Activated CD4-positive, alpha-beta T cell treated with anti-CD3 and anti-CD28 coated beads for 24 hours (primary cell): ENCODE data around the gene ZP3.
"Not testable (repeated sequence)": the region's sequence is repeated elsewhere in the genome, so short reads cannot be mapped to it uniquely, and the experiment has no call there.

Experiments used
- DNase-seq, 2 donors: peaks; one replicate each; pipeline ENCODE4 v3.0.0-alpha.2; 2020; ENCODE audit warnings: low read depth in 2 of 2

Gene ZP3

DNA sequence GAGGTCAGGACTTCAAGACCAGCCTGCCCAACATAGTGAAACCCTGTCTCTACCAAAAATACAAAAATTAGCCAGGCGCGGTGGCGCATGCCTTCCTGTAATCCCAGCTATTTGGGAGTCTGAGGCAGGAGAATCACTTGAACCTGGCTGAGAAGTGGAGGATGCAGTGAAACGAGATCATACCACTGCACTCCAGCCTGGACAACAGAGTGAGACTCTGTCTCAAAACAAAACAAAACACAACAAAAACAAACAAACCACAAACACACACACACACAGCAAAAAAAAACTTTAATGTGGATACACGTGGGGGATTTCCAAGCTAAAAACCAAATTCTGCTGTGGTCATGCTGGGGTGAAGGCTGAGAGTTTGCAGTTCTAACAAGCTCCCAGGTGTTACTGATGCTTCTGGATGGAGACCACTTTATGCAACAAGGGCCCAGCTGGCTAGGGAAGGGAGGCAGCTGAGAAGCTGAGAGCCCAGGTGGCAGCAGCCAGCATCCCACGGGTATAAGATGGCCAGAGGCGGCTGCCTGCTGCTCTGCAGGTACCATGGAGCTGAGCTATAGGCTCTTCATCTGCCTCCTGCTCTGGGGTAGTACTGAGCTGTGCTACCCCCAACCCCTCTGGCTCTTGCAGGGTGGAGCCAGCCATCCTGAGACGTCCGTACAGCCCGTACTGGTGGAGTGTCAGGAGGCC is at the start of gene ZP3:
TSS of gene ZP3 (plus strand) at position 538 of the 699 bp plus-strand sequence. CDS start at position 553, 15 bp downstream.
- no peak for DNase-seq

DNA sequence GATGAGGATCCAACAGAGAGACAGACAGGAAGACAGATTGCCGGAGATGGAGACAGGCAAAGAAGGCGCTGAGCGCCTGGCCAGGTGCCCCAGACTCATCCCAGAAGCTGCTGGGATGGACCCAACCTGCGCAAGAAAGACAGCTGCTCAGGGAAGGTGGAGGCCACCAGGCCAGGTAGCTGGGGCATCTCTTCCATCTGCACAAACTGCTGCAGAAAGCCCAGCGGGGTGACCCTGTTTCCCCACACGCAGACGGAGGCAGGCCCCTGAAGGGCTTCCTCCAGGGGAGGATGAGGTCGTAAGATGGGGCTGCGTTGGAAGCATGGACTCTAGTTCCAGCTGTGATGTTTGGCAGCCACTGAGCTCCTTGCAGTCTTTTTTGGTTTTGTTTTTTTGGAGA is 49.5 kb upstream of the ZP3 start:
- no peak for DNase-seq

DNA sequence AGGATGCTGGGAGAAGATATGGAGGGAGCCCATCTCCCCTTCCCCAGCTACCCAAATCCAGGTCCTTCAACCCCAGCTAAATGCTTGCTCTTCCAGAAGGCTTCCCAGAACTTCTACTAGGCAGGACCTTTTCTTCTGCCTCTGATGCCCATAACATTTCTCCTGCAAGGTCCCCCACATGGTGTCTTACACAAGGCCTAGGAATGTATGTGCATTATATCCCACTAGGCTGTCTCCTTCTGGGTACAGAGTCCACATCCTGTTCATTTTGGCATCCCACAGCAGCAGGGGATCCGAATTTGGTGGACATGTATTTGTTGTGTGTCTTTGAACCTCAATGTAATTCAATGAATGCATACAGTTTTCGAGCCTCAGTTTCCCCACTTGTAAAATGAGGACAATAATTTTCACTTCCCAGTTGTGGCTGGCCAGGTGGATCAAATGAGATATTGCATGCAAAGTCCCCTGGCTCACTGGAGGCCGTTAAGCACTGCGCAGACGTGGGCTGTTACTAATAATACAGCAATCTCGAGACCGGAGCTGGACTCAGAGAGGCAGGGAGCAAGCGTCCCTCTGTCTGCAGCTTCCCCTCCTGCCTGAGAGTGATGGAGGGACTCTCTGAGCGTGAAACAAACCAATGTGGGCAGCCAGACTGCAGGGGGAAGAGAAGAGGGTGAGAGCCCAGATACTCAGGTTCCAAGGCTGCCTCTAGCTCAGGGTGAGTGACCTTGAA is 47.4 kb upstream of the ZP3 start:
- DNase-seq = no peak

DNA sequence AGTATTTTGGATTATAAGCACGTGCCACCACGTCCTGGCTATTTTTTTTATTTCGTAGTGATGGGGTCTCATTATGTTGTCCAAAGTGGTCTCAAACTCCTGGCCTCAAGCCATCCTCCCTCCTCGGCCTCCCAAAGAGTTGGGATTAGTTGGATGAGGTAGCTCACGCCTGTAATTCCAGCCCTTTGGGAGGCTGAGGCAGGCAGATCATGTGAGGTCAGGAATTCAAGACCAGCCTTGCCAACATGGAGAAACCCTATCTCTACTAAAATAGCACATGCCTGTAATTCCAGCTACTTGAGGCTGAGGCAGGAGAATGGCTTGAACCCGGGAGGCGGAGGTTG is 44.2 kb upstream of the ZP3 start:
- DNase-seq = no peak

DNA sequence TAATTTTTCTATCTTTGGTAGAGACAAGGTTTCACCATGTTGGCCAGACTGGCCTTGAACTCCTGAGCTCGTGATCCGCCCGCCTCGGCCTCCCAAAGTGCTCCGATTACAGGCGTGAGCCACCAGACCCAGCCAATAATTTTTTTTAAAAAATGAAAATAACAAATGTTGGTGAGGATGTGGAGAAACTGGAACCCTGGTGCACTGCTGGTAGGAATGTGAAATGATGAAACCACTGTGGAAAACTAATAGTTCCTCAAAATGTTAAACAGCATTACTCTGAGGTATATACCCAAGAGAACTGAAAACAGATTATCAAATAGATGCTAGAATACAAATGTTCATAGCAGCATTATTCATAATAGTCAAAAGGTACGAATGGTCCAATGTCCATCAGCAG is 42.9 kb upstream of the ZP3 start:
- DNase-seq = no peak

DNA sequence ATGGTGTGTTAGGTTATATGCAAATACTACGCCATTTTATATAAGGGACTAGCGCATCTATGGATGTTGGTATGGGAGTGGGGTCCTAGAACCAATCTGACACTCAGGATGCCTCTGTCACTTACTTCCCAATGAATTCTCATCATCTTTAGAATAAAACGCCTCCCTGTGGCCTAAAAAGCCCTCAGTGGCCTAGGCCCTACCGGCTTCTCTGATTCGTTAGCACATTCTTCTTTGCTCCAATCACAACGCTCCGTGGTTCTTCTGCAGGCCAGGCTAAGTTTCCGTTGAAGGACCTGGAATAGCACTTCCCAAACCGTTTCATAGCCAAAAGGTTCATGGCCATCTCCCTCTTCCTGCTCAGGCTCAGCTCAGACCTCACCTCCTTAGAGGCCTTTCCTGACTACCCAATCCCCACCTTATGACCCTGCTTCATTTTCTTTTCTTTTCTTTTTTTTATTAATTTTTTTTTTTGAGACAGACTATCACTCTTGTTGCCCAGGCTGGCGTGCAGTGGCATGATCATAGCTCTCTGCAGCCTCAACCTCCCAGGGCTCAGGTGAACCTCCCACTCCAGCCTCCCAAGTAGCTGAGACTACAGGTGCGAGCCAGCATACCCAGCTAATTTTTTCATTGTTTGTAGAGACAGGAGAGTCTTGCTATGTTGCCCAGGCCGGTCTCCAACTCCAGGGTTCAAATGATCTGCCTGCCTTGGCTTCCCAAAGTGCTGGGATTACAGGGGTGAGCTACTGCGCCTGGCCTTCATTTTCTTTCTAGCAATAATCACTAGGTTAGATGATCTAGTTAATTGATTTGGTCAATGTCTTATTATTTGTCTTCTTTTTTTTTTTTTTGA is 41.4 kb upstream of the ZP3 start:
- no peak for DNase-seq

DNA sequence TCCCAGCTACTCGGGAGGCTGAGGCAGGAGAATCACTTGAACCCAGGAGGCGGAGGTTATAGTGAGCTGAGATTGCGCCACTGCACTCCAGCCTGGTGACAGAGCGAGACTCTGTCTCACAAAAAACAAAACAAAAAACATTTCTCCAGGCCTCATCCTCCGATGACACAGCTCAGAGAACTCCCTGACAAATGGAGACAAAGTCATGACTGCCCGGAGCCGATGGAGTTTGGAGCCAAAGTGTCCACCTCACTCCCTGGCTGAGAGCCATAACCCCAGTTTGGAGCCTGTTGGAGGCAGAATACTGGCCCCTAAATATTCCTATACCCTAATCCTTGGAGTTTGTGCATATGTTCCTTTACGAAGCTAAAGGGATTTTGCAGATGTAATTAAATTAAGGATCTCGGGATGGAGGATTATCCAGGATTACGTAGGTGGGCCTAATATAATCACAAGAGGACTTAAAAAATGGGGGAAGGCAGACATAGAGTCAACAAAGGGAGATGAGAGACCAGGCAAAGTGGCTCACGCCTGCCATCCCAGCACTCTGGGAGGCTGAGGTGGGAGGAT is 38.0 kb upstream of the ZP3 start:
- no peak for DNase-seq

DNA sequence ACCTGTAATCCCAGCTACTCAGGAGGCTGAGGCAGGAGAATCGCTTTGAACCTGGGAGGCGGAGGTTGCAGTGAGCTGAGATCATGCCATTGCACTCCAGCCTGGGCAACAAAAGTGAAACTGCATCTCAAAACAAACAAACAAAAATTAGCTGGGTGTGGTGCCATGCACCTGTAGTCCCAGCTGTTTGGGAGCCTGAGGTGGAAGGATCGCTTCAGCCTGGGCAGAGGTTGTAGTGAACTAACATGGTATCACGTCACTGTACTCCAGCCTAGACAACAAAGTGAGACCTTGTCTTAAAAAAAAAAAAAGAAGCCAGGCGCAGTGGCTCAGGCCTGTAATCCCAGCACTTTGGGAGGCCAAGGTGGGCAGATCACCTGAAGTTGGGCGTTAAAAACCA is 37.0 kb upstream of the ZP3 start:
- not testable (repeated sequence) for DNase-seq

DNA sequence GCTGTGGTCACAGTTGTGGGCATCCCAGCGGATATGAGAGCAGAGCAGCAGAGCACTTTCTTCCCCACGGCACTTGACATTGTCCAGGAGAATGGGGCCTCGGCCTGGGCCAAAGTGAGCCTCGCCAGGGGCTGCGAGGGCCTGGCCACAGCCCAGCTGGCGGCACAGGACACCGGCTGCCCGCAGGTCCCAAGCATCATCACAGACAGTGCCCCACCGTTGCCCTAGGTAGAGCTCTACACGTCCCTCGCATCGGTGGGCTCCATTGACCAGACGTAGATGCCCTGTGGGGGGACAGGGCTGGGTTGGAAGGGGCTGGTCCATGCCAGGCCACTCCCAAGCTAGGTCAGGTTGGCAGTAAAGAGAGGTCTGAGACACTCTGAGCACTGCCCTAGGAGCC is 34.7 kb upstream of the ZP3 start:
- DNase-seq = no peak

DNA sequence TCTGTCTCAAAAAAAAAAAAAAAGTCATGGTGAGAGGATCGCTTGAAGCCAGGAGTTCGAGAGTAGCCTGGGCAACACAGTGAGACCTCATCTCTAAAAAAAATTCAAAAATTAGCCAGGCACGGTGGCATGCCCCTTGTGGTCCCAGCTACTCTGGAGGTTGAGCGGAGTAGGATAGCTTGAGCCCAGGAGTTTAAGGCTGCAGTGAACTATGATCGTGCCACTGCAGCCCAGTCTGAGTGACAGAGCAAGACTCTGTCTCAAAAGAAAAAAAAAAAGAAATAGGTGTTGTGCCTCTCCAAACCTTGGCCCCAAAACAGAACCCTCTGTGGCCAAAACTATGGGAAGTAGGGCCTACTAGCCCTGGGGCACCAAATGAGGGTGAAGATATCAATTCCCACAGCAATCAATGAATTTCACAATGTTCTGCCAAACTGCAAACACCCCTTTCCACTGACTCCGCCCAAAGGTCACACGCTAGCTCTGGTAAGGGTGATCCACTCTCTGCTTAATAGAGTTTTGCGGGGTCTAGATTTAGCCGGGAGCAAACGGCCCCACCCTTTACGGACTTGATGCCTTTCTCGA is 32.1 kb upstream of the ZP3 start:
- DNase-seq = no peak

DNA sequence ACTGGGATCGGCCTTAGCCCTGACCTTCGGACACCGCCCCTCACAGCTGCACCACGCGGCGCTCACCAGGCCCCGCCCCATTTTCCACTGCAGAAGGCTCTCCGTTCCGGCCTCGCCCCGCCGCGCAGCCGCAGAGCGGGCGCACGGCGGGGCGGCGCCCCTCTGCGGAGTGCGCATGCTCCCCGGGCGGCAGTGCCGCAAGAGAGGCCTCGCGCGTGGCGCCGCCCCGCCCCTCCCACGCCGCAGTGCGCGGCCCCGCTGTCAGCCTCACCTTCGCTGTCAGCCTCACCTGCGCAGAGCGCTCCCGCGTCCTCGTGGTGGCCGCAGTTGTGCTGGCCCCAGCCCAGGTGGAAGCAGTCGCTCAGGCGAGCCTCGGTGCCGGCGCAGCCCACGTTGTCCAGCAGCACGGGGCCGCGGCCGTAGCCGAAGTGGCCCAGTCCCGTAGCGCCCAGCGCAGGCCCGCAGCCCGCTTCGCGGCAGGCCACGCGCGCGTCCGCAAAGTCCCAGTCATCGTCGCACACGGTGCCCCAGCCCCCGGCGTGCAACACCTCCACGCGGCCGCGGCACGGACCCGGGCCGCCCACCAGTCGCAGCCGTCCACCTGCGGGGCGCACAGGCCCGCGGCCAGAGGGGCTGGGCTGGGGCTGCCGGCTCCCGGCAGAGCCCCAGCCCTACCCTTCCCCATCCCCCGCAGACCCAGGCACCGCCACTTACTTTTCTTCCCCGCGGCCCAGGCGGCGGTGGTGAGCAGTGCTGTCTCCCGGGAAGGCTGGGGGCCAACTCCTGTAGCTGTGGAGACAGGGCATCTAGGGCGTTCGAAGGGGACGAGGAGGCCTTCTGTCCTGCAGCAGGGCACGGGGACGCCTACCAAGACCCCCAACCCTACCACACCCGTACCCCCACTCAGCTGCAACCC is 31.4 kb upstream of the ZP3 start:
- DNase-seq = peak; percentile 87 to 88

DNA sequence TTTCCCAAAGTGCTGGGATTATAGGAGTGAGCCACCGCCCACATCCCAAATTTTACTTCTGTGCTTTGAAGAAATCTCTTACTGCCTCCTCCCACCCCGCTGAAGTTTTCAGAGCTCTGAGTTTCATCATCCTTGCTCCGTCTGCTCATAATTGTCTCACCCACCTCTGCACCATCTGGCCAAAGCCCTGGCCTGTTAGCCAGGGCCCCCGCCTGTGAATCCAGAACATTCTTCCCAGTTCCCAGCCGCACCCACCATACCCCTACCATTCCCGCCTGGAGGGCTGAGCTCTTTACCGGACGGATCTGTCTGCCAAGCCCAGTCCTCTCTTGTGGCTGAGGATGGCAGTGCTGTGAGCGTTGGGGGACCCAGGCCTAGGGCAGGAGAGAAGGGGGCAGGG is 29.8 kb upstream of the ZP3 start:
- DNase-seq = no peak

DNA sequence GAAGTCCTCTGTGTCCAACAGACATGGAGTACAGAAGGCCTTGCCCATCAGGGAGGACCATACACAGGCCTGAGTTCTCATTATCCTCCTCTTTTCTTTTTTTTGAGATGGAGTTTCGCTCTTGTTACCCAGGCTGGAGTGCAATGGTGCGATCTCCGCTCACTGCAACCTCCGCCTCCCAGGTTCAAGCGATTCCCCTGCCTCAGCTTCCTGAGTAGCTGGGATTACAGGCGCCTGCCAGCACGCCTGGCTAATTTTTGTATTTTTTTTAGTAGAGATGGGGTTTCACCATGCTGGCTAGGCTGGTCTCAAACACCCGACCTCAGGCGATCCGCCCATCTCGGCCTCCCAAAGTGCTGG is 29.2 kb upstream of the ZP3 start:
- not testable (repeated sequence) for DNase-seq

DNA sequence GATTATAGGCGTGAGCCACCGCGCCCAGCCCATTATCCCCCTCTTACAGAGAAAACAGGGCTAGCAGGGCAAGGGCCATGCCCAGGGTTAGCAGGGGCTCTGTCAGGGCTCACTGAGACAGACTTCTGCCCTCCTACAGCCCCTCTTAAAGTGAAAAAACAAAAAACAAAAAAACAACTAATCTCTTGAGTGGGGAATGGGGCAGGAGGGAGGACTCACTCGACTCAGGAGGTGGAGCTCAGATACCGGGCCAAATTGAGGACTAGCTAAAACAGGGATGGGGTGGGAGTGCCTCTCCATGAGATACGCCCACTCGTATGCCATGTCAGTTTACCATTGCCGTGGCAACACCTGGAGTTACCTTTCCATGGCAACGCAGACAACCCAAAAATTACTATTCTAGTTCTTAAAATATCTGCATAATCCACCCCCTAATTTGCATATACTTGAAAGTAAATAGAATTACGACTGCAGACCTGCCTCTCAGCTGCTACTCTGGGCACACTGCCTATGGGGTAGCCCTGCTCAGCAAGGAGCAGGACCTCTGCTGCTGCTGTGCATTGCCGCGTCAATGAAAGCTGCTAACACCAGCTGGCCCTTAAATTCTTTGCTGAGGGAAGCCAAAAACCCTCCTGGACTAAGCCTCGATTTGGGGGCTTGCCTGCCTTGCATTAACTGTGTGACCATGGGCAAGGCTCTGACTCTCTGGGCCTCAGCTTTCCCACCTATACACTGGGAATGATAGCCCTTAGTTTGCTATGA is 28.6 kb upstream of the ZP3 start:
- DNase-seq = no peak

DNA sequence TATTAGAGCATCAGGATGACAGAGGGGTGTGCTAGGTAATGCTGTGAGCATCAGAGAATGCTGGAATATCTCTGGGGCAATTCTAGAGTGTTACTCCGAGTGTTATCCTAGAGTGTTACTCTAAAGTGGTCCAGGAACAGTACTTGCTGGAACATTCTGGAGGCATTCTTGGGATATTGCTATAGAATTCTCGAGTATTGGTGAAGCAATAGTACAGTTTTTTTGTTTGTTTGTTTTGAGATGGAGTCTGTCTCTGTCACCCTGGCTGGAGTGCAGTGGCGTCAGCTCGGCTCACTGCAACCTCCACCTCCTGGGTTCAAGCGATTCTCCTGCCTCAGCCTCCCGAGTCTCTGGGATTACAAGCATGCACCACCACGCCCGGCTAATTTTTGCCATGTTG is 27.9 kb upstream of the ZP3 start:
- DNase-seq = no peak

DNA sequence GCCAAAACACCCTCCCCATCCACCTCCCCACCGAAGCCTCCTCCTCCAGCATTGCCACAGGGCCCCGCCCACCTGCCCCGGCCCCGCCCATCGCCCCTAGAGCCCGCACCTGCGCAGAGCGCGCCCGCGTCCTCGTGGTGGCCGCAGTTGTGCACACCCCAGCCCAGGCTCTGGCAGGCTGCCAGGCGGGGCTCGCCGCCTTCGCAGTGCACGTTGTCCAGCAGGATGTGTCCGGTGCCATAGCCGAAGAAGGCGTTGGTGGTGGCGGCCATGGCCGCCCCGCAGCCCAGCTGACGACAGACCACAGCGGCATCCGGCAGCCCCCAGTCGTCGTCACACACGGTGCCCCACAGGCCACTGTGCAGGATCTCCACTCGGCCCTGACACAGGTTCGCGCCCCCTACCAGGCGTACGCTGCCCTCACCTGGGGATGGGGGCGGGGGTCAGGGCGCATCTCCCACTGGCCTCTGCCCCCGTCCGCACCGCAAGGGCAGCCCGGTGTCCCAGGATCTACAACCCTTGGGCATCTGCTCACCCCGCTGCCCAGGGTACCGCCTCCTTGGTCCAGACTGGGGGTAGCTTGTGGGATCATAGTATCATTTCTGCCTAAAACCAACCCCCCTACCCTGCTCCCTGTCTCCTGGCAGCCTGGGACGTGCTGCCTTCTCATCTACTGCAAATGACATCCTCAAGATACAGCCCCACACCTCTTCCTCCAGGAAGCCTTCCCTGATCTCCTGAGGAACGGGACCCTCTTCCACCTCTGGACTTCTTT is 27.2 kb upstream of the ZP3 start:
- DNase-seq = peak; percentile 75 to 85

DNA sequence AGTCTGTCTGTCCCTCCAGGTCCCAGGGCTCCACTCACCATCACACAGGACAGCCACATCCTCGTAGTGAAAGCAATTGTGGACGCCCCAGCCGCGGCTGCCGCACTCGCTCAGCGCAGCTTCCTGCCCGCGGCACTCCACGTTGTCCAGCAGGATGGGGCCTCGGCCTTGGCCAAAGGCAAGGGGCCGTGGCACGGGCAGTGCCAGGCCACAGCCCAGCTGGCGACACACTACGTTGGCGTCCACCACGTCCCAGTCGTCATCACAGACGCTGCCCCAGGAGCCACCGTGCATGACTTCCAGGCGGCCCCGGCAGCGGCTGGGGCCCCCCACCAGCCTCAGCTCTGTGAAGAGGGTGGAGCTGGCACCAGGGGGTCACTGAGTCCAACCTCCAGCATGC is 24.5 kb upstream of the ZP3 start:
- DNase-seq = no peak

DNA sequence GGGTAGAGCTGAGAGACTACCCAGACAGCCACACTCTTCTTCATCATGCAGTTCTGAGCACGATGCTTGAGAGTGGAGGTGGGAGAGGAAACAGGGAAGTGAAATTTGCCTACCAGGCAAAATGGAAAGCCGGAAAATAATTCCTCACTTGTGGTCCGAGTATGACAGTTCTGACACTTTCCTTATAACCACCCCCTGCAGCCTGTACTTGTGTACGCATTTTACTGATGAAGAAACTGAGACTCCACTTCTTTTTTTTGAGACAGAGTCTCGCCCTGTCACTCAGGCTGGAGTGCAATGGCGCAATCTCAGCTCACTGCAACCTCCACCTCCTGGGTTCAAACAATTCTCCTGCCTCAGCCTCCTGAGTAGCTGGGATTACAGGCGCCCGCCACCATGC is 21.7 kb upstream of the ZP3 start:
- DNase-seq = not testable (repeated sequence)

DNA sequence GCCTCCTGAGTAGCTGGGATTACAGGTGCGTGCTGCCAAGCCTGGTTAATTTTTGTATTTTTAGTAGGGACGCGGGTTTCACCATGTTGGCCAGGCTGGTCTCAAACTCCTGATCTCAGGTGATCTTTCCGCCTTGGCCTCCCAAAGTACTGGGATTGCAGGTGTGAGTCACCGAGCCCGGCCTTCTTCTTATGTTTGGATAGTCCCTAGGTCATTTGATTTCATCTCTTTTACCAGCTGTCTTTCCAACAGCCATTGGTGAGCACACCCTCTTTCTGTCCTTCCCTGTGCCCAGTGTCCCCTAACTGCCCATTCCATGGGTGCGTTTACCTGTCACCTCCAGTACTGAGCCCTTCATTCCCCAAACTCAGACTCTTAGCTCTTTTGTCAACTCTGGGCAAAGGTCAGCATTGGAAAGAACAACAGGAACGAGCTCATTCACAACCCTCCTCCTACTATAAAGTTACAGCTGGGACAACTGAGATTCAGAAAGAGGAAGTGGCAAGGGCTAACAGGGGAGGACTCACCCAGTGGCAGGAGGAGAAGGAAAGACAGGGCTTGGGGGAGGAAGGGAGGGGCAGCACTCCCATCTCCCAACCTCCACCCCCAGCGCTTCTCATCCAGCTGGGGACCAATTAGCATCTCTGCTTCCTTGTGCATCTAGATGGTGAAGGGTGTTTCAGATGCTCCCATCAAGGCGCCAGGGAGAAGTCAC is 20.8 kb upstream of the ZP3 start:
- no peak for DNase-seq
